Urinary bladder (tissue), 4 donors: ENCODE data around the gene UQCRC2. TPM values are rescaled to one million over a fixed set of nuclear protein-coding genes. Genes with fewer than 3 reads are reported as not detected.

Experiments used
- DNase-seq: peaks from one replicate; pipeline ENCODE4 v3.0.0-alpha.2; 2015; ENCODE audit errors: extremely low spot score
- H3K27ac ChIP-seq: one replicate; pipeline ENCODE4 v1.5.1; 2013; ENCODE audit warnings: low read depth, mild to moderate bottlenecking, moderate library complexity
- H3K36me3 ChIP-seq: one replicate; pipeline ENCODE4 v1.6.1; 2013; ENCODE audit warnings: mild to moderate bottlenecking, moderate library complexity; ENCODE audit not compliant: insufficient read depth
- H3K4me1 ChIP-seq: one replicate; pipeline ENCODE4 v1.6.1; 2013; ENCODE audit warnings: mild to moderate bottlenecking, moderate library complexity; ENCODE audit not compliant: insufficient read depth
- H3K4me3 ChIP-seq: one replicate; pipeline ENCODE4 v1.5.1; 2013; ENCODE audit warnings: low read depth, low read length
- WGBS: extraction: QIAGEN DNeasy Blood & Tissue Kit; methylation state at CpG from one replicate; pipeline ENCODE4 v1.1.7; 2013; 5-methylcytosine and 5-hydroxymethylcytosine counted together
- polyA plus RNA-seq: library from polyadenylated mRNA; stranded (reverse); fragments of 200-250 nt; gene quantifications from one replicate; pipeline ENCODE4 v1.2.3, GENCODE V29; 2013
- total RNA-seq: library from RNA; depleted of rRNA; stranded (reverse); fragments of >200 nt; gene quantifications from one replicate; pipeline ENCODE4 v1.2.3, GENCODE V29; 2014
- donor health status: healthy with polysubstance abuse.
- donor health status: healthy.

UQCRC2 gene
- total and polyA plus RNA-seq, 2 donors = 205 to 224 TPM

GRCh38 chr16:21957714-21958346 lies 4.7 kb downstream of the UQCRC2 start:
- no peak overlapping the region for H3K27ac ChIP-seq
- H3K36me3 ChIP-seq = peaks cover 8% of the 10 kb centered on the region
- no peak overlapping the region for H3K4me3 ChIP-seq
- no peak for DNase-seq
- H3K4me1 ChIP-seq = no peaks in the 10 kb centered on the region
- WGBS = 28% methylated on average over 1 of the region's 1 CpG

GRCh38 chr16:21959050-21959449 lies 5.9 kb downstream of the UQCRC2 start:
- no peak overlapping the region for H3K27ac ChIP-seq

GRCh38 chr16:21962475-21962874 lies 9.3 kb downstream of the UQCRC2 start:
- H3K36me3 ChIP-seq = peaks cover 10% of the 10 kb centered on the region
- H3K4me3 ChIP-seq = no peak overlapping the region
- no peak overlapping the region for H3K27ac ChIP-seq
- no peaks in the 10 kb centered on the region for H3K4me1 ChIP-seq
- 90% methylated on average over 5 of the region's 5 CpGs for WGBS
- no peak for DNase-seq

More at GRCh38 chr16:21959050-21959449, 5.9 kb downstream of the UQCRC2 start:
- peaks cover 9% of the 10 kb centered on the region for H3K36me3 ChIP-seq
- no peak for DNase-seq
- no peaks in the 10 kb centered on the region for H3K4me1 ChIP-seq
- WGBS = 82% methylated on average over 3 of the region's 3 CpGs
- no peak overlapping the region for H3K4me3 ChIP-seq

GRCh38 chr16:21963887-21964286 lies 10.7 kb downstream of the UQCRC2 start:
- Histone ChIP-seq H3K27ac (no peak overlapping the region), H3K4me1 (no peaks in the 10 kb centered on the region), H3K4me3 (no peak overlapping the region), H3K36me3 (peaks cover 10% of the 10 kb centered on the region)
- DNase-seq = no peak
- WGBS = 96% methylated on average over 3 of the region's 3 CpGs

- 82% methylated on average over 6 of the region's 6 CpGs for WGBS
- Histone ChIP-seq H3K36me3 (peaks cover 10% of the 10 kb centered on the region), H3K4me1 (no peaks in the 10 kb centered on the region), H3K27ac (no peak overlapping the region), H3K4me3 (no peak overlapping the region)
- no peak for DNase-seq
Measured at GRCh38 chr16:21964353-21964752, 11.2 kb downstream of the UQCRC2 start.

GRCh38 chr16:21971856-21972255 lies 18.7 kb downstream of the UQCRC2 start:
- 76% methylated on average over 4 of the region's 4 CpGs for WGBS
- Histone ChIP-seq H3K4me1 (no peaks in the 10 kb centered on the region), H3K27ac (no peak overlapping the region), H3K36me3 (peaks cover 12% of the 10 kb centered on the region), H3K4me3 (no peak overlapping the region)
- no peak for DNase-seq

- 97% methylated on average over 2 of the region's 2 CpGs for WGBS
- H3K36me3 ChIP-seq = peaks cover 17% of the 10 kb centered on the region
Measured at GRCh38 chr16:21973945-21974344, 20.8 kb downstream of the UQCRC2 start.

GRCh38 chr16:21980032-21980431 lies 26.9 kb downstream of the UQCRC2 start:
- no peaks in the 10 kb centered on the region for H3K4me1 ChIP-seq
- 92% methylated on average over 4 of the region's 4 CpGs for WGBS
- DNase-seq = no peak
- no peak overlapping the region for H3K4me3 ChIP-seq
- peaks cover 15% of the 10 kb centered on the region for H3K36me3 ChIP-seq
- H3K27ac ChIP-seq = no peak overlapping the region

More at GRCh38 chr16:21973945-21974344, 20.8 kb downstream of the UQCRC2 start:
- no peak for DNase-seq
- Histone ChIP-seq H3K4me3 (no peak overlapping the region), H3K4me1 (no peaks in the 10 kb centered on the region), H3K27ac (no peak overlapping the region)

GRCh38 chr16:21982108-21982507 lies 28.9 kb downstream of the UQCRC2 start:
- H3K4me1 ChIP-seq = no peaks in the 10 kb centered on the region
- 95% methylated on average over 5 of the region's 5 CpGs for WGBS
- peaks cover 10% of the 10 kb centered on the region for H3K36me3 ChIP-seq
- no peak for DNase-seq
- H3K27ac ChIP-seq = no peak overlapping the region
- no peak overlapping the region for H3K4me3 ChIP-seq

- no peak for DNase-seq
- no peak overlapping the region for H3K27ac ChIP-seq
- 86% methylated on average over 3 of the region's 3 CpGs for WGBS
- peaks cover 7% of the 10 kb centered on the region for H3K36me3 ChIP-seq
- H3K4me3 ChIP-seq = no peak overlapping the region
- H3K4me1 ChIP-seq = no peaks in the 10 kb centered on the region
Measured at GRCh38 chr16:21984062-21984461, 30.9 kb downstream of the UQCRC2 start.

GRCh38 chr16:21985524-21985923 lies 32.4 kb downstream of the UQCRC2 start:
- Histone ChIP-seq H3K27ac (no peak overlapping the region), H3K4me3 (no peak overlapping the region), H3K36me3 (peaks cover 7% of the 10 kb centered on the region), H3K4me1 (no peaks in the 10 kb centered on the region)
- DNase-seq = no peak

- Histone ChIP-seq H3K27ac (no peak overlapping the region), H3K36me3 (peaks cover 7% of the 10 kb centered on the region), H3K4me1 (no peaks in the 10 kb centered on the region), H3K4me3 (no peak overlapping the region)
- DNase-seq = no peak
- WGBS = 84% methylated on average over 4 of the region's 4 CpGs
Measured at GRCh38 chr16:21986692-21987246, 33.6 kb downstream of the UQCRC2 start.

- no peak overlapping the region for H3K4me3 ChIP-seq
- WGBS = 77% methylated on average over 2 of the region's 2 CpGs
- no peak overlapping the region for H3K27ac ChIP-seq
- no peaks in the 10 kb centered on the region for H3K4me1 ChIP-seq
- DNase-seq = no peak
- peaks cover 7% of the 10 kb centered on the region for H3K36me3 ChIP-seq
Measured at GRCh38 chr16:21987498-21987897, 34.3 kb downstream of the UQCRC2 start.

- Histone ChIP-seq H3K4me1 (no peaks in the 10 kb centered on the region), H3K27ac (no peak overlapping the region), H3K4me3 (no peak overlapping the region), H3K36me3 (peaks cover 3% of the 10 kb centered on the region)
- 46% methylated on average over 5 of the region's 5 CpGs for WGBS
- DNase-seq = no peak
Measured at GRCh38 chr16:21989133-21989532, 36.0 kb downstream of the UQCRC2 start.
